Kidney glomerular epithelial cell (primary cell): ENCODE measurements around the gene USP36.
"Not testable (repeated sequence)": the region's sequence is repeated elsewhere in the genome, so short reads cannot be mapped to it uniquely, and the experiment has no call there.

Experiments used
- DNase-seq: peaks from one replicate; lab custom pipeline; 2025; lab: John Stamatoyannopoulos, UW

Gene USP36

DNA sequence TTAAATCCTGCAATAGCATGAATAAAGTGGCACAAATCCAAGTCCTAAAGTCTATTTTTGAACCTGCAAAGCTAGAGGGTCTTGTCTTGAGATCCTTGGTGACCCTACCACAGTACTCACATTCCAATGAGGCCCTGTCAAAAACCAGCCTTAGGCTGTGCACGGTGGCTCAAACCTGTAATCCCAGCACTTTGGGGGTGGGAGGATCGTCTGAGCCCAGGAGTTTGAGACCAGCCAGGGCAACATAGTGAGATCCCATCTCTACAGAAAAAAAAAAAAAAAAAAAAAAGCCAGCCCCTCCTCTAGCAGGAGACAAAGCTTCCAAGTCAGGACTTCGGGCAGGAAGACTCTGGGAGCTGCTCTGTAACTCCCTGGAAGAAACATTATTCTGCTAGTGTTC, 74.8 kb downstream of the USP36 start:
- no peak for DNase-seq

DNA sequence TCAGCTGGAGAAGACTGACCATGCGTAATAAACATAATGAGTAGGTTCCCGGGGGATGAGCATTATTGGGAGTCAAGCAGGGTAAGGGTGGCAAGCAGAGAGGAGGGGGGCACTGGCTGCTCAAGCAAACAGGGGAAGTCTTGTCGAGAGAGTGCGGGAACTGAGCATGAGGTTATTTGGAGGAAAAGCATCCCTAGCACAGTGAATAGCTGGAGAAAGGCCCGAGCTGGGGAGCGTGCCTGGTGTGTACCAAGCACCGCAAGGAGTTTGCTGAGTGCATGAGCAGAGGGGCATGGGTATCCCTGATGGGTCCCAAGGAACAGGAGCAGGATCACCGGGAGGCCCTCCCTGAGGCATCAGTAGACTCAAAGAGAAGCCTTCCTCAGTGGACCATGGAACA, 75.7 kb downstream of the USP36 start:
- DNase-seq, result no peak

DNA sequence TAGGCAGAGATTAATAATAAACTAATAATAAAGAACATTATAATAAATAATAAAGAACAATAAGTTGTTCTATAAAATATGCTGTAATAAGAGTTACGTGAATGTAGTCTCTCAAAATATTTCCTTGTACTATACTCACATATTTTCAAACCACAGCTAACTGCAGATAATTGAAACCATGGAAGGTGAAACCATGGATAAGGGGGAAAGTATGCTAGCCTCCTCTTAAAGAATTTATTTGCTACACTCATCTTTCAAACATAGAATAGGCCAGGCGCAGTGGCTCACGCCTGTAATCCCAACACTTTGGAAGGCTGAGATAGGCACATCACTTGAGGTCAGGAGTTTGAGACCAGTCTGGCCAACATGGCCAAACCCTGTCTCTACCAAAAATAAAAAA, 77.1 kb downstream of the USP36 start:
- no peak for DNase-seq

DNA sequence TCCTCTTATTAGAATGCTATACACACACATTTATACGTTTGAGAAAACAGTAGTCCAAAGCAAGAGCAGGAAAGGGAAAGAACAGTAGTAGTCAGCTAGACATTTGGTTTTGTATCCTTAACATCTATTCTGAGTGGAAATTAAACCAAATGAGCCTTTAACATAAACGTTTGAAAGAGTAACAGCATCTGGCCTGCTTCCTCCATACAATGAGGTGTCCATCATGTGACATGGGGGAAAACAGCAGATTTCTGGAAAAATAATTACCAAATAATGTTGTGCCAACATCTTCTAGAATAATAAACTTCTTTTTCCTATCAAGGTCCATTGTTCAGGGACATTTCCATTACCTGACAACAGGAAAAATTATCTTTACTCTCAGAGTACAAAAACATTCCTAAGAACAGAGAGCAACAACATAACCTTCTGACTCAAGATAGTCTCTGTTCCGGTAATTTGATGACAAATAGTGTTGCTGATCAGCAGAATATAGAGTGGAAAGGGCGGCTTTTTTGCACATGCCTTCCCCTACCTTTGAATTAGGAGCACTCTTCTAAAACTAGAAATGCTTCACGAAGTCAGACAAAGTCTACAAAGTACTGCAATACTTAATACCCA, 78.7 kb downstream of the USP36 start:
- DNase-seq, result no peak

DNA sequence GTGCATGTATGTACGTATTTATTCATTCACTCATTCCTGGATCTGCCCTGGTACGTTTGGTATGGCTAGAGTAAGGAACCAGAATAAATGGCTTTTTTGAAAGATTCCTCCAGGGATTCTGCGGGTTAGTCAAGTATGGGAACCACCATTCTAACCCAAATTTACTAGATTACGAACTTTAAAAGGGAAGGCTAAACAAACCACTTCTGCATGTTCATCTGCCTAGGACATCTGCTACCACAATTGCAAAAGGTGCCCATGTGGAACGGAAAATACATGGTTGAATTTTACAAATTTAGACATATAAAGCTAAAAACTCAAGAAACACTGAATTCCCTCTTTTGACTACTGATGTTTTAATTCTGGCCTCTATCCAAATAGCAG, 80.7 kb downstream of the USP36 start:
- DNase-seq, result no peak

DNA sequence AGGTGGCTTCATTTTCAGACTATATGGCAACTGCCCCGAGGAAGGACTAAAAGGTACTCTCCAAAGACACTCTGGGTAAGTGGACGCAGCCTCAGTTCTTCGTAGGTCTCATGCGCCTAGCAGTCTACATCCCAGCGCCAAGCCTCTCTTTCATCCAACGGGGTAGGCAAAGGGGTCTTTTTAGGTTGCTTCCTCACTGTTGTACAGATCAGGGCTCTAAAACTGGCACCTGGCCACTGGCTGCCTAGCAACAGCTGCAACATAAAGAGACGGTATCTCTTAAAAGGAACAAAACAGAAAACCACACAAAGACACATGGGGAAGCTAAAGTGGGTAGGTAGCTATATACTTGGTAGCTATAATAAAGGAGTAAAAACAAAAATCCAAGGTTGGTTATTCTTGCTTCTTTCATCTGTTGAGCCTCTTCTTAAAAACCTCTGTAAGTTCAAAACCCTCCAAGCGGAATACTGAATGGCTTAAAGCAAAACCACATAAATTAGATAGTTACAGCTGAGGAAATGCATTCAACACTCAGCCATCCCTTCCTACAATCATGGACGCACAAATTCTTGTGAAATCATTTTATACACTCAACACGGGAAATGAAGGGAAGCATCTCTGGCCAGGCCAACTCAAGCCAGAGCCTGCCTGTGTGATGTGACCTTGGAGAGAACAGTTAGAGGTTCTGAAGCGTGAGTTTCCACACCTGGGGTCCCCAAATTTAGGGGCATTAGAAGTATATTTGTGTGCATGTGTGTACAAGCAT, 81.2 kb downstream of the USP36 start:
- DNase-seq, result no peak

DNA sequence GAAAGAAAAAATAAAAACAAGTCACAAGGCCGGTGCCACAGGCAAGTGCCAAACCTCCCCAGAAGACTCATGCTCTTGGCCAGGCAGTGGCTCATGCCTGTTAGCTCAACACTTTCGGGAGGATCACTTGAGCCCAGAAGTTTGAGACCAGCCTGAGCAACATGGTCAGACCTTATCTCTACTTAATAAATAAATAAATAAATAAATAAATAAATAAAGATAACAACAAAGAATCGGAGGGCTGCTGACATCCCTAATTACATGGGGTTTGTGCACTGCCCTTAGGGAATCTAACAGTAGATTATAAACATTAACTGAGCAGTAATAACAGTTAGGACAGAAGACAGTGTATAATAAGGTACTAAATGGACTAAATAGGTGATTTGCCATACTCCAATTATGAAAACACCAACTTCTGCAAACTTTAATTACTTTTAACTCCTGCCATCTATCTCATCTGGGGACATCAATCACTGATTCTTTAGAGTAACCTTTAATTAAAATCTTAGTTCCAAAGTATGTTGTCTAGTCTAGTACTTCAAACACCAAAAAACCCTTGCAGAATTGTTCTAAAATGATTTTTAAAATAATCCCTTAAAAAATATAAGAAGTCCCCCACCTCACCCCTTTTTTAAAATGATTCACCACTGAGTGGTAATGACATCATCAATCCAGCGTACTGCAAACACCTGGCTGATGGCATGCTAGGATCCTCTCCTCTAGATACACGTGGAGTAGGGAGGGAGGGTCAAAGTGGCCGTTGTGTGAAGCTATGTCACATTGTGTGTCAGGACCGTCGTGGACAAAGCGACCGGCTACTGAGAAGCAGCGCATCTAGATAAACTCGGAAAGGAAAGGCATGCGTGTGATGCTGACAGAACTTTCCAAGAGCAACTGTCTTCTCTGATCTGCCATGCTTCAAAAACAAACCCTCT, 87.0 kb downstream of the USP36 start:
- DNase-seq, result no peak

DNA sequence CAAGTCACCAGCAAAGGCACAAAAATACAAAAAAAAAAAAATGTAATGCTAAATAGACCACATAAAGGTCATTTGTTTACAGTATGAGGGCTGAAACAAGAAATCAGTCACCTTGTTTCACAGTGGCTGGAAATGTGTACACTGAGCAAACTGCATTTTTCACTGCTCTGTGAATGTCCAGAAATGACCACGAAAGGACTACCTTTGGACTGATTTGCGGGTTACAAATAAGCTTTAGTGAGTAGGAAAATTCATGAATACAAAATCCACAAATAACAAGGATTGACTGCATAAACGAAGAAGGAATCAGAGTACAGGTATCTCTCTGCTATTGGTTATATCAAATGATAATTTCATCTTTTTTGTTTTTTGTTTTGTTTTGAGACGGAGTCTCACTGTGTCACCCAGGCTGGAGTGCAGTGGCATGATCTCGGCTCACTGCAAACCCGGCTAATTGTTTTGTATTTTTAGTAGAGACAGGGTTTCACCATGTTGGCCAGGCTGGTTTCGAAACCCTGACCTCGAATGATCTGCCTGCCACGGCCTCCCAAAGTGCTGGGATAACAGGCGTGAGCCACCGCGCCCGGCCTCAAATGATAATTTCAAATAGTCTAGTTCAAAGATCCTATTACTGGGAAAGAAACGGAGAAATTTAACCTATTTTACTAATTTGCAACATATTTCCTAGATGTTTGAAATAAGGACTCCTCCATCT, 89.0 kb downstream of the USP36 start:
- DNase-seq, result no peak

DNA sequence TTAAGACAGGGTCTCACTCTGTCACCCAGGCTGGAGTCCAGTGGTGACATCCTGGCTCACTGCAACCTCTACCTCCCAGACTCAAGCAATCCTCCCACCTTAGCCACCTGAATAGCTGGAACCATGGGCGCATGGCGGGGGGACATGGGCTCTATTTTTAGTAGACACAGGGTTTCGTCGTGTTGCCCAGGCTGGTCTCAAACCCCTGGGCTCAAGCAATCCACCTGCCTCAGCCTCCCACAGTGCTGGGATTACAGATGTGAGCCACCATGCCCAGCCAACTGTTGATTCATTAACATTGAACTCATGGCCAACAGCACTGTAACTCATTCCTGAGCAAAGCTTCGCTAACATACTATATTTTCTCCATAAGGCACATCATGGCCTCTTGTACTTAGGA, 89.6 kb downstream of the USP36 start:
- not testable (repeated sequence) for DNase-seq

DNA sequence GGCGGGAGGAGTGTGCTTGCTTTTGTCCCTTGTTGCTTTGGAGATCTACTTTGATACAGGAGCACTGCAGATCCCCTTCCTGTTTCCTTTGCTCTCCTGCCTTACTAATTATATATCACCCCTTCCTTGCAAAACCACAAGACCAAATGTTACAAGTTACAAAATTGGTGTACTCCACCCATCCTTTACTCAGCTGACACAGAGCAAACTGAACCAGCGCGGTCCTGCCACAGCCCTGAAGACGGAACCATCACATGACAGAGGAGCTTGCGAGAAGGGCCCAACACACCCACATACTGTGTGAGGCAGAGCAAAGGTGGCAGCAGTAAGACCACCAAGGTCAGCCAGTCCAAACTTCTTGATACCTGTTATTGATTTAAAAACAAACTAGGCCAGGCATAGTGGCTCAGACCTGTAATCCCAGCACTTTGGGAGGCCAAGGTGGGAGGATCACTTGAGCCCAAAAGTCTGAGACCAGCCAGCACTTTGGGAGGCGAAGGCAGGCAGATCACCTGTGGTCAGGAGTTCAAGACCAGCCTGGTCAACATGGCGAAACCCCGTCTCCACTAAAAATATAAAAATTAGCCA, 91.8 kb downstream of the USP36 start:
- no peak for DNase-seq

DNA sequence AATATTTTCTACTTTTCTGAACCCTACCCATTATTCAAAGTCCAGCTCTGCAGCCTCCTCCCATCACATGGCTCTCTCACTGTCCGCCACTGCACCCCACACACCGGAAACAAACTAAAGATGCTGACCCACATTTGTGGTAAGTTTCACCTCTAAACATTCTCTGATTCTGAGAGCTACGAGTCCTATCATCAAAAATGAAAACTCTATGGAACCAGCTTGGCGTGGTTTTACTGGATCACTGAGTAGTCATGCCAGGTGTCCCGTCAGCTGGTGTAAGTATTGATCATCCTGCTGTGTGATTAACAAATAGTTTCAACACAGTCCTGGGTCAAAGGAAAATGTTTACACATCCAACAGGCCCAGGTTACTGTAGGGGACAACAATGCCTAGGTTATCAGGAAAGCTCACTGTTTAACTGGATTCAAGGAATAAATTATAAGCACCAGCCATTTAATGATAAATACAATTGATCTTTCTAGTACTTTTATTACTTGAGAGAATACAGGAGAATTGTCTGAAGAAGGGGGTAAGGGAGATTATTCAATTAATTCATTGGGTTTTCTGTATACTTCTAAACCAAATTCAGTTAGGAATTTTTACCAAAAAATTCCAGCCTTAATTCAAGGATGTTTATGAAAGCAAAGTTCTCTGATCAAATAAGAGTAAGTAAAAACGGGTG, 92.4 kb downstream of the USP36 start:
- DNase-seq, result no peak

DNA sequence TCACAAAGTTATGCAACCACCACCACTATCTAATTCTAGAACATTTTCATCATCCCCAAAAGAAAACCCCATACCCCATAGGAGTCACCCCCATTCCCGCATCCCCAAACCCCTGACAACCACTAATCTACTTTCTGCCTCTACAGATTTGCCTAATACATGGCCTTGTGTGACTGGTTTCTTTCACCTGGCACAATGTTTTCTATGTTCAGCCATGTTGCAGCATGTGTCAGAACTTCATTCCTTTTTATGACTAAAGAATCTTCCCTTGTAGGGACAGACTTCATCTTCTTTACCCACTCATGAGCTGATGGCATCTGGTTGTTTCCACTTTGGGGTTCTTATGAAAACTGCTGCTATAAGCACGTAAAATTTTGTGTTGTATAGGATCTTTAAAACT, 93.1 kb downstream of the USP36 start:
- no peak for DNase-seq

DNA sequence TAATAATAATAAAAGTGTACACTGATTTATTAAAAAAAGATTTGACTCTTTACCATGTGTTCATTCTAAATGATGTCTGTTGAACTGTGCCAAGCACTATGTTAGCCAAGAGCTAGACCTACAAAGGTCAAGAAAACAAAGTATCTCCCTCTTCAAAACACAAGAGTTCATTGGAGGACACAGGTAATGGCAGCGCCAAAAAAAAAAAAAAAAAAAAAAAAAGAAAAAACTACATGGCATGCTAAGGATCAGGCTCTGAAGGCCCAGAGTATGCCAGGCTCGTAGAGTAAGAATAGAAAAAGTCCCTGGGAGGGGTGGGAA, 93.7 kb downstream of the USP36 start:
- DNase-seq, result no peak

DNA sequence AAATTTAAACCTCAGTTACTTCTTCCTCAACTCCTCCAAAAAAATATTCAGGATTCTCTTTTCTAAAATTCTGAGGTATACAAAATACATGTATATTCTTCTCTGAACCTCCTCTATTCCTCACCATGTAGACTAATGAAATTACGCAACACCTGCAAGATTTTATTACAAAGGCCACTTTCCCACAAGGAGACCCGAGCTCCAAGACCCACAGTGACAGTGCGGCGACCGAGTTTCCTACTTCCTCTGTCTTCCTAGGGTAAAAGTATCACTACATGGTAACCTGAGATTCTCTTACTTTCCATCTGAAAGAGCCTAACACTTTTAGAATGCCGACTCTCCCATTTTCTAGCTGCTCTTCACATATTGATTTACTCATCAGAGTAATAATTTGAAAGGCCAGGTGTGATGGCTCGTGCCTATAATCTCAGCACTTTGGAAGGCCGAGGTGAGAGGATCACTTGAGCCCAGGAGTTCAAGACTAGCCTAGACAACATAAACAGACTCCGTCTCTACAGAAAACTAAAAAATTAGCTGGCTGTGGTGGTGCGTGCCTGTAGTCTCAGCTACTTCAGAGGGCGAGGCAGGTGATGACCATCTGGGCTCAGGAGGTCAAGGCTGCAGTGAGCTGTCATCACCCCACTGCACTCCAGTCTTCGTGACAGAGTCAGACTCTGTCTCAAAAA, 94.2 kb downstream of the USP36 start:
- DNase-seq, result no peak
